Lower lobe of right lung (tissue), 2 donors: ENCODE results near the gene TBC1D32. TPM values are rescaled to one million over a fixed set of nuclear protein-coding genes. Genes with fewer than 3 reads are reported as not detected.

ENCODE experiments used
- ATAC-seq, 2 donors: fragments of 200-7000 bp; cut with Tn5 transposase; one replicate each; pipeline ENCODE4 v1.9.1; 2020 to 2022; ENCODE audit warnings: mild to moderate bottlenecking in 2 of 2, moderate library complexity in 2 of 2
- DNase-seq: peaks from one replicate; pipeline ENCODE4 v3.0.0-alpha.2; 2020
- H3K27ac ChIP-seq: fragments of 200-600 bp; one replicate; pipeline ENCODE4 v1.8.0; 2022
- H3K27me3 ChIP-seq: fragments of 200-600 bp; one replicate; pipeline ENCODE4 v1.8.0; 2022; ENCODE audit warnings: low read depth
- H3K36me3 ChIP-seq: fragments of 200-600 bp; one replicate; pipeline ENCODE4 v1.8.0; 2022; ENCODE audit warnings: mild to moderate bottlenecking
- H3K4me1 ChIP-seq: fragments of 200-600 bp; one replicate; pipeline ENCODE4 v1.8.0; 2022
- H3K4me3 ChIP-seq: fragments of 200-600 bp; one replicate; pipeline ENCODE4 v1.8.0; 2022; ENCODE audit warnings: mild to moderate bottlenecking
- H3K9me3 ChIP-seq: fragments of 200-600 bp; one replicate; pipeline ENCODE4 v1.8.0; 2022
- intact Hi-C: fragments of 100-400 bp; cut with DNase I; formaldehyde crosslinking; loops from one replicate; pipeline ENCODE4 v1.11.0; 2022
- total RNA-seq: library from RNA; stranded (reverse); fragmentation: NEBNext Ultra II Directional; extraction: Animal tissue kit (Norgen Biotek cat#: 25700); gene quantifications from one replicate; pipeline ENCODE4 v1.2.1, GENCODE V29; 2021
- TF ChIP-seq, protein P1 (sequence below): fragments of 200-600 bp; IDR thresholded peaks from one replicate; pipeline ENCODE4 v1.8.0; 2022; ENCODE audit warnings: antibody characterized with exemption, mild to moderate bottlenecking
- donor health status: DM: no; HTN: yes; CAD: no; lungs with severe emphysema.

TBC1D32 gene
- total RNA-seq, 1 donor from 2014 or later, result 5.0 TPM

GRCh38 chr6:121263742-121264141 is 70.5 kb downstream of the TBC1D32 start:
- Histone ChIP-seq H3K36me3 (no peaks in the 10 kb centered on the region), H3K27ac (no peak overlapping the region), H3K4me1 (no peaks in the 10 kb centered on the region), H3K4me3 (no peak overlapping the region), H3K27me3 (no peaks in the 10 kb centered on the region), H3K9me3 (peaks cover 24% of the 10 kb centered on the region)
- ATAC-seq (no peak), DNase-seq (no peak)
- intact Hi-C loops, result no loop called here
- TF ChIP-seq, protein P1, sequence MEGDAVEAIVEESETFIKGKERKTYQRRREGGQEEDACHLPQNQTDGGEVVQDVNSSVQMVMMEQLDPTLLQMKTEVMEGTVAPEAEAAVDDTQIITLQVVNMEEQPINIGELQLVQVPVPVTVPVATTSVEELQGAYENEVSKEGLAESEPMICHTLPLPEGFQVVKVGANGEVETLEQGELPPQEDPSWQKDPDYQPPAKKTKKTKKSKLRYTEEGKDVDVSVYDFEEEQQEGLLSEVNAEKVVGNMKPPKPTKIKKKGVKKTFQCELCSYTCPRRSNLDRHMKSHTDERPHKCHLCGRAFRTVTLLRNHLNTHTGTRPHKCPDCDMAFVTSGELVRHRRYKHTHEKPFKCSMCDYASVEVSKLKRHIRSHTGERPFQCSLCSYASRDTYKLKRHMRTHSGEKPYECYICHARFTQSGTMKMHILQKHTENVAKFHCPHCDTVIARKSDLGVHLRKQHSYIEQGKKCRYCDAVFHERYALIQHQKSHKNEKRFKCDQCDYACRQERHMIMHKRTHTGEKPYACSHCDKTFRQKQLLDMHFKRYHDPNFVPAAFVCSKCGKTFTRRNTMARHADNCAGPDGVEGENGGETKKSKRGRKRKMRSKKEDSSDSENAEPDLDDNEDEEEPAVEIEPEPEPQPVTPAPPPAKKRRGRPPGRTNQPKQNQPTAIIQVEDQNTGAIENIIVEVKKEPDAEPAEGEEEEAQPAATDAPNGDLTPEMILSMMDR, result no peak

GRCh38 chr6:121260651-121261102 is 73.6 kb downstream of the TBC1D32 start:
- Histone ChIP-seq H3K4me3 (no peak overlapping the region), H3K4me1 (no peaks in the 10 kb centered on the region), H3K36me3 (no peaks in the 10 kb centered on the region), H3K27me3 (no peaks in the 10 kb centered on the region), H3K27ac (no peak overlapping the region), H3K9me3 (peaks cover 20% of the 10 kb centered on the region)
- ATAC-seq (no peak), DNase-seq (no peak)
- intact Hi-C loops, result no loop called here
- TF ChIP-seq, protein P1, result no peak

- TF ChIP-seq, protein P1, result no peak
These were observed 86.9 kb downstream of the TBC1D32 start for GRCh38 chr6:121247386-121247785.

DNA sequence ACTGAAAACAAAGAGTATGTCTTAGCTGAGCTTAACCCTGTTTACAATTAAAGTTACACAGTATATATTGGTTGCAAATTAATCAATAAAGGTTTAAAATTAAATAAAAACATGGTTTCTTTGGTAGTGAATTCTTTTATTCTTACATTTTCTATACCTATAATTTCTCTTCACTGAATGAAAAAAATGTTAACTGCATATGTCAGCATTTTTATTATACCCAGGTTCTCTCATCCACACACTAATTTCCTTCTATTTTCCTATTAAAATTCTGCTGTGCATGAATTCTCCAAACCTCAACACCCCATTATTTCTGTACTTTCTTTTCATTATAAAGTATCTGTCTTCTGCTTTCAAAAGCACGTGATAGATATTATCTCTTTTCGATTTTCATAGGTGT is 91.9 kb downstream of the TBC1D32 start:
- no peaks in the 10 kb centered on the region for H3K36me3 ChIP-seq
- no peak overlapping the region for H3K27ac ChIP-seq
- ATAC-seq, result no peak
- H3K27me3 ChIP-seq, result no peaks in the 10 kb centered on the region
- DNase-seq, result no peak
- intact Hi-C loops, result no loop called here
- TF ChIP-seq, protein P1, result no peak
- peaks cover 10% of the 10 kb centered on the region for H3K9me3 ChIP-seq
- no peak overlapping the region for H3K4me3 ChIP-seq
- H3K4me1 ChIP-seq, result no peaks in the 10 kb centered on the region

More at GRCh38 chr6:121247386-121247785, 86.9 kb downstream of the TBC1D32 start:
- no peak for ATAC-seq
- H3K4me3 ChIP-seq, result no peak overlapping the region
- H3K27ac ChIP-seq, result no peak overlapping the region
- peaks cover 22% of the 10 kb centered on the region for H3K9me3 ChIP-seq
- no peaks in the 10 kb centered on the region for H3K4me1 ChIP-seq
- intact Hi-C loops, result no loop called here
- H3K27me3 ChIP-seq, result no peaks in the 10 kb centered on the region
- no peak for DNase-seq
- H3K36me3 ChIP-seq, result no peaks in the 10 kb centered on the region

GRCh38 chr6:121237859-121238258 is 96.4 kb downstream of the TBC1D32 start:
- intact Hi-C loops, result no loop called here
- H3K27ac ChIP-seq, result no peak overlapping the region
- H3K27me3 ChIP-seq, result no peaks in the 10 kb centered on the region
- no peaks in the 10 kb centered on the region for H3K36me3 ChIP-seq
- no peaks in the 10 kb centered on the region for H3K4me1 ChIP-seq
- TF ChIP-seq, protein P1, result no peak
- H3K4me3 ChIP-seq, result no peak overlapping the region
- DNase-seq, result no peak
- ATAC-seq, result no peak
- H3K9me3 ChIP-seq, result no peaks in the 10 kb centered on the region

- H3K27me3 ChIP-seq, result no peaks in the 10 kb centered on the region
- no peak for ATAC-seq
- TF ChIP-seq, protein P1, result no peak
- H3K4me3 ChIP-seq, result no peak overlapping the region
- no peaks in the 10 kb centered on the region for H3K4me1 ChIP-seq
- no peak overlapping the region for H3K27ac ChIP-seq
- DNase-seq, result no peak
- H3K36me3 ChIP-seq, result no peaks in the 10 kb centered on the region
- no peaks in the 10 kb centered on the region for H3K9me3 ChIP-seq
- intact Hi-C loops, result no loop called here
These were observed 97.3 kb downstream of the TBC1D32 start for GRCh38 chr6:121236984-121237383.
